ENCODE results near the gene DPH3.
"Not testable (repeated sequence)": the region's sequence is repeated elsewhere in the genome, so short reads cannot be mapped to it uniquely, and the experiment has no call there.

DPH3 gene

DNA sequence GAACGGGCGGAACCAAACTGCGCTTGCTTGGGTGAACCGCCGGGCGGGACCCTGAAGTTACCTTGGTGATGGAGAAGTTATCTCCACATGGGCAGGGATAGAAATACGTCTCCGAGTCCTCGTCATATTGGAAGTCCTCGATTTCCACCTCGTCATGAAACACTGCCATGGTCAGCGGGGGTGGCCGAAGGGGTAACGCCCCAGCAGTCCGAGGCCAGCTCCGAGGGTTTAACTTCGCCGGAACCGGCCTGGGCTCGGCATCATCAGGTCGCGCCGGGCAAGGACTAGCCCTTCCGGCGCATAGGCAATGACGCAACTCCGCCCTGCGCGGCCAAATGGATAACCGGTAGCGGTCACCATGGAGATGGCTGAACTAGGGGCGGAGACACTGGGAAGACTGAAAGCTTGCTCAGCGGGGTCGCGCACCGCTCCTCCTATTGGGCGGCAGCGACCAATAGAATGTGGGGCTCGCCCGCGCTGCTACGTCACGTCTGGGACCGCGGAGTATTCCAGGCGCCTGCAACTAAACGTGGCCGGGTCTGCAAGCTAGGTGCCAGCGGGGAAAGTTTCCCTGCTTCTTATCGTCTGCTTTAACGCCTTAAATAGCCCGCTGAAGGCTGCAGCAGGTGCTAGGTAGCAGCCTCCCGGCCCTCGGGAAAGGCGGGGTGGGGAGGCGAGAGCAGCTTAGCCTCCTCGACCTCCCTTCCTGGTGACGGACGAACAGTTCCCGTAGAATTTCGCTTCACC lies at the start of gene DPH3, which contains the start of gene OXNAD1:
Gene DPH3, minus strand, starts transcription at position 236 of the 747 bp plus-strand sequence. Its CDS starts 67 bp downstream, at position 169.
Gene OXNAD1, plus strand, starts transcription at position 505 of the 747 bp plus-strand sequence. CDS start 5,741 bp downstream, outside the sequence.
- DNase-seq (ENCODE audit: low read depth in 2 of 2): peak; percentile 97 to 99

DNA sequence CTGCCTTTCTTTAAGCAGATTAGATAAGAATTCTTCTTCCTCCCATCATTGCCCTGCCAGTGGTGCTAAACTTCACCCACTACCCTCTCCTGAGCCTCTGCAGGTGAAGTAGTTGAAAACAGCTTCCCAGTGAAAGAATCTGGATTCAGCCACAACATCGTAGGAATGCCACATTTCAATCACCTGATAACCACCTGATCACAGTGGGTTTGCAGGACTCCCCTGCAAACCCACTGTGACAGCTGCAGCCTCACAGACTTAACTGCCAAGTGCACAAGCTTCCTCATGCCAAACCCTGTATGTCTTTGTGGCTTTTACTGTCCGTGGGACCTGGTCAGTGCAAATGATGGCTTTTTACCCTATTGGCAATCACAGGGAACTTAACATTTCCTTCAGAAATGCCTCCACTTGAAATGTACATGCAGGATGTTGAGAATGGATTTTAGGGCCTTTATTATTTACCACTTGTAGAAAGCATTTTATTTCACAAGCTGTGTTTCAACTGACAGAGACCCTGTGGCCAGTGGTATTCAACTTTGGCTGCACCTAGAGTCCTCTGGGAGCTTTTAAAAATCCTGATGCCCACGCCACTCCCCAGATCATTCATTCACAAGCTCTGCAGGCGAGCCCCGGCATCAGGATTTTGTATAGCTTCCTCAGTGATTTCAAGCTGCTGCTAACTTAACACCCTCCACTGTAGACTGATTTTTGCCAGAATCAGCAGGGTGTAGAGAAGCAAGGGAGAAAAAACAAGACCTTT lies 49.3 kb upstream of the DPH3 start:
- no peak for DNase-seq (ENCODE audit: low read depth in 2 of 2)

DNA sequence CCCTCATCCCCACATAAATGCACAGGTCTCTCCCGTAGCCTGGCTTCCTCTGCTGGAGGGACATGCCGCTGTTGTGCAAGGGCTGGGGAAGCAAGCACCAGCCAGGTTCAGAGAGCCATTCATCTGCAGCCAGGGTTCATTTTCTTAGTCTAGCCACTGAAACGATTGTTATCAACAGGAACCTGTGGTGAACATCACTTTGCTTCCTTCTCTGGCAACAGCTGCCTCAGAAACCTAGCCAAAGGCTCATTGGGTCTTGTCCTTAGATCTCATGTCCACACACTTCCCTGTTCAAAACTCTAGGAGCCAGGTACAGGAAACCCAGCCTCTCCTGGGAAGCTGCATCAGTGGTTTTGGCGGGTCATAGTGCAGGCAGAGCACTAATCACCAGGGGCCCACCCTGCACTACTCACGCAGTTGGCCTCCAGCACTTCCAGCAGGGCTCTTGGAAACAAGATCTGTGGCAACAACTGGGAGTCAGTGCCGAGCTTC lies 47.3 kb upstream of the DPH3 start:
- DNase-seq (ENCODE audit: low read depth in 2 of 2): no peak

DNA sequence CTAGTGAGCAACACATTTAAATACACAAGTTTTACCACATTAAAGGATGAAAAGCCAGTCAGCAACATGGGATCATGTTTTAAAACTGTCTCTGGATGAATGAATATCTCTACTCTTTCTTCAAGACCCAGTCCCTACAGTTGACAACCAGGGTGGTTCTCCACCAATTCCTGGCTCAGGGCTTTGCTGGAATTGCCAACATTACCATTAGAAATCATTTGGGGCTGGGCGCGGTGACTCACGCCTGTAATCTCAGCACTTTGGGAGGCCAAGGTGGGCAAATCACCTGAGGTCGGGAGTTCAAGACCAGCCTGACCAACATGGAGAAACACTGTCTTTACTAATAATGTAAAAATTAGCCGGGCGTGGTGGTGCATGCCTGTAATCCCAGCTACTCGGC lies 45.7 kb upstream of the DPH3 start:
- DNase-seq (ENCODE audit: low read depth in 2 of 2): not testable (repeated sequence)

DNA sequence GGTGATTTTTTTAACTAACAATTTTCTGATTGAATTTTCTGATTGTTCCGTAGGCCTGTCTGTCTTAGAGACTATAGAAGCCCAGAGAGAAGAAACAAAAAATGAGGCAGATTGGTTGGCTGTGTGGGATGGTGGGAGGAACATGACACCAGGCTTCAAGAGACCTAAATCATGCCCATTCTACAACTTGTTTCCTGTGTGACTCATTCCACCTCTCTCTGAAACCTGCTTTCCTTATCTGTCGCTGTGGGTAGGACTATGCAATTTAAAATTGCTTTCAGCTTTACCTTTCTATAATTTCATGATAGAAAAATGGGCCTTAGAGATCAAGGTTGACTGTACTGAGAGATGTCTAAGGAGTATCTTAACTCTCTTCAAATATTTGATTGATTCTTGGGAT lies 44.8 kb upstream of the DPH3 start:
- DNase-seq (ENCODE audit: low read depth in 2 of 2): peak in 1 of 2 donors; percentile 37

DNA sequence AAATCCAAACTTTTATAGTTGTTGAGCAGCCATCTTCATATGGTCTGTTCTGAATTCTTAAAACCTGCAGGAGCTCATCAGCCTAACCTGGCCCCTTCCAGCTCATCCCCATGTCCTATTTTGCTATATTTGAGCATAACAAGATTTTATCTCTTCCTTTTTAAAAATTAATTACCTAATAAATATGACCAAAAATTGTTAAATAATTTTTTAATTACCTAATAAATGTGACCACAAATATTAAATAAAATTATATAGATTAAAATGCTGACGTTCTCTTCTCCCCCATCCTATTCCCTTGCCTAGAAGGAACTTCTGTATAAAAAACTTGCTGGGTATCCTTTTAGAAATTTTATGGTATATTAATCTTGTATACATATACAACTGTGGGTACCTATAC lies 44.0 kb upstream of the DPH3 start:
- no peak for DNase-seq (ENCODE audit: low read depth in 2 of 2)

DNA sequence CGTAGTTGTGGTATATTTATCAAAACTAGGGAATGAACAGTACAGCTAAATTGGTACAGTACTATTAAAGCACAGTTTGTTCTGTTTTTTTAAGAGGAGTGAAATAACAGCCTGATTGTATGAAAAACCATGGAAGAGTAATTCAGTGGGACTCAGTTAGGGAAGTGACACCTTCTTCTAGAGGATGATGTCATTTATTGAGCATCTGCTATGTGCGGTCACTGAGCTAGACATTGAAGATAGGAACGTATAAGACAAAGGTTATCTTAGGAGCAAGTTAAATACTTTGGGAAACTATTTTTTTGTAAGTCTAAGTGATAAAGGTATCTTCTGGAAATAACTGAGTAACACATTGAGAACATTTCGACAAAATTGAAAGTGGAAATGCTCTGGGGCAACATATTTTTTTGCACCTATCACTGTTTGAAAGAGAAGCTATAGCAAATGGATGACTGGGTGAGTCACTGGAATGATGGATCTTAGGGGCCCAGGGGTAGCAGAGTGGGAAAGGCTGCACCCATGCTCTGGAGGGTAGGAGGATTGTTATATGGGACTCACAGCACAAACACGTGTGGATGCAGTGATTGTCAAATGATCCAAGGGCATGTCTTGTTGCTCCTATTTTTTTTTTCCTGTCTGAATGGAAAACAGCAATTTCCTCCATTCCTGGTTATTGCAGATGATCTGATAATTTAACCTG lies 43.2 kb upstream of the DPH3 start:
- no peak for DNase-seq (ENCODE audit: low read depth in 2 of 2)

DNA sequence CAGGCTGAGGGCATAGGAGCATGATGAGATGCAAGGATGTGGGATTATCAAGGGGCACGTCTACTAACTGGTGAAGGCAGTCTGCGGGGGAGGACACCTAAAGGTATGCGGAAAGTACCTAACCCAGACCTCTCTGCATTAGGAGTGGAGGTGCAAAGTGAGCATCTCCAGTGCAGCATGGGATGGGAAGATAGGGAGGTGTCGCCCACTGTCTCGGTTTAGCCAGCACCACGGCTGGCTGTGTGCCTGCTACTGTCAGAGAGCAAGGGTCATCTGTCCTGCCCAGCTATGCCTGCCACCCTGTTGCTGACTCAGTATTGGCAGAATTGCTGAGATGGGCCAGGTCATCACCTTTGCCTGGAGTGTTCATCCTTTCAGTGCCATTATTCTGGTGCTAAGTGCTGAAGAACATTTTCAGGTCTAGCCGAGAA lies 40.4 kb upstream of the DPH3 start:
- no peak for DNase-seq (ENCODE audit: low read depth in 2 of 2)

DNA sequence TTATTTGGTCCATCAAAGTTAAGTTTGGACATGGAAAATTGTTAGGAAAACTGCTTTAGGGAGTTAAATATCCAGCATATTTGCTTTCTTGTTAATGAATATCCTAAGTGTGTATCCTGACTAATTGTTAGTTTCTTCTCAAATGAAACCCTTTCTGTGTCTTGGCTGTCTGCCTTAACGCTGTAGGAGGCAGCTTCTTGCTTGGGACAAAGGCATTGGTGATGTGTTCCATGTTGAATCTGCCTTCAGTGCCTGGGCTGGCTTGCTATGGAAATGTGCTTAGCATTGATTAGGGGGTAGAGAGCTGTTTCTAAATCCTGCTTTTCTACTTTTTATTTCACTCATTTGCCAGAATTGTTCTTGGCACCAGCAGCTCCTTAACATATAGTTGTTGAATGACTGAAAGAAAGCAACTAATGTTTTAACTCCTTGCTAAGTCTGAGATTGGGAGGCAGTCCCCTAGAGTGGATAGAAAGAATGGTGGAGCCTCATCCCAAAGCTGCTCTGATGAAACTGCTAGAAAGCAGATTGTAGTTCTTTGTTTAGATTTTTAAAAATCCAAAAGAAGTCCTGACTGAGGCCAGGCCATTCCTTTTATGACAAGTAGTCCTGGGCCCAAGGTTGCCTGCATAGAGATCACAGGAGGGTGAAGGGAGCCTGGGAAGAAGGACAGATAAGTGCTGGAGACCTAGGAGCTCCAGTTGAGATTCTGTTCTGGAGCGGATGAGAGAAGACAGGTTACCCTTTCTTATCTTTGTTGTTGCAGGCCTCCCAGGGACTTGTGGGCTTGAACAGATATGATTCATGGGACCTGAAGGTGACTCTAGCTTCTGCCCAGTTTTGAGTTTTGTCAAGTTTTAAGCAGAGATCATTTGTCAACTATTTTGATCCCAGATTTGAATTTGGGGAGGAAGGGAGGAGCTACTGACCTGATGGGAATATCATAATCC lies 39.6 kb upstream of the DPH3 start:
- no peak for DNase-seq (ENCODE audit: low read depth in 2 of 2)

DNA sequence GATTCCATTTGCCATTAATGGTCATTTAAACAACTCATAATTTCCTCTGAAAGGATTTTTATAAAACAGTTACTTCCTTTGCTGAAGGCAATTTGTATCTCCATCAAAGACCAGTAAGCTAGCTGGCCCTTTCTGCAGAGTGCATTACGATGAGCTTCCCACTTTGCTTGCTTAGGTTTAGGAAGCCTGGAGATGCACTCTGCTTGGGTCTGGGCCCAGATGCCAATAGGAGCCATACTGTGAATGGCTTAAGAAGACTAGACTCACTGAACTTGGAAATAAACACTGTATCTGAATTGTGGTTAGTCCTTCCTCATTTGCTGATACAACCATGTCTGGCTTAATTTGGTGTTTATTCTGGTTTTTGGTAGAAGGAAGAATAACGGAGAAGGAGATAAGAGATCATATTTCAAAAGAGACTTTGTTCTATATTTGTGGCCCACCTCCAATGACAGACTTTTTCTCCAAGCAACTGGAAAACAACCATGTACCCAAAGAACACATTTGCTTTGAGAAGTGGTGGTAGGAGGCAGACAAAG lies 38.4 kb upstream of the DPH3 start:
- DNase-seq (ENCODE audit: low read depth in 2 of 2): no peak

DNA sequence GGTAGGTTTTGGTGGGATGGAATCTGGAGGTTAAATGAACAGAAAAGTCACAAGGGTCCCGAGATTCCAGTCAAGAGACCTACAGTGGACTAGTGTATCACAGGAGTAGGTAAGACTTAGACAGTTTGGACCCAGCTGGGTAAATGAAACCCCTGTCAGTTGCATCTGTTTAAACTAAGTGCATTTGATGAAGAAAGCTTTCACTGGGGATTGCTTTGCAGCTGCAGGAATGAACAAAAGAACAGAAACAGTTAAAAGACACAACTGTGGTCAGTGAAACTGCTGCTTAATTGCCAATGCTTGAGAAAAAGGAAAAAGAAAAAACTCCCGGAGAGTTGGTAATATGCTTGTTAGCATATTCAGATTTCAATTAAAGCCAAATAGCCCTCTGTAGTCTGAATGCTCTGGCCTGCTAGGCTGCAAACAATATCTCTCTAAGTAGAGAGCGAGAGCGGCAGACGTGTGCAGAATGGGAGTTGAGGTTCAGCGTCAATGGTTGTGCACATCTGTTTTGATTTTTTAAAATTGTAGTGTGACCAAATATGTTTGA lies 37.4 kb upstream of the DPH3 start:
- no peak for DNase-seq (ENCODE audit: low read depth in 2 of 2)

DNA sequence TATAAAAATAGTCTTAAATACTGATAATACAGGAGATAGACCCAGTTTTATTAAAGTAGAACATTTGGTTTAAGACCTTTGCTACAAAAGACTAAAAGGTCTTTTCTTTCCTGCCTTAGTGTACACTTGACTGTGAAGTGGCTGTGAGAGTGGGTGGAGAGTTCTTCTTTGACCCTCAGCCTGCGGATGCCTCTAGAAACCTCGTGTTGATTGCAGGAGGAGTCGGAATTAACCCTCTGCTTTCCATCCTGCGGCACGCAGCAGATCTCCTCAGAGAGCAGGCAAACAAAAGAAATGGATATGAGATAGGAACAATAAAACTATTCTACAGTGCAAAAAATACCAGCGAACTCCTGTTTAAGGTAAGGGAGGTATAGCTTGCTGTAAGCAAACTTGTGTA lies 36.8 kb upstream of the DPH3 start:
- no peak for DNase-seq (ENCODE audit: low read depth in 2 of 2)

DNA sequence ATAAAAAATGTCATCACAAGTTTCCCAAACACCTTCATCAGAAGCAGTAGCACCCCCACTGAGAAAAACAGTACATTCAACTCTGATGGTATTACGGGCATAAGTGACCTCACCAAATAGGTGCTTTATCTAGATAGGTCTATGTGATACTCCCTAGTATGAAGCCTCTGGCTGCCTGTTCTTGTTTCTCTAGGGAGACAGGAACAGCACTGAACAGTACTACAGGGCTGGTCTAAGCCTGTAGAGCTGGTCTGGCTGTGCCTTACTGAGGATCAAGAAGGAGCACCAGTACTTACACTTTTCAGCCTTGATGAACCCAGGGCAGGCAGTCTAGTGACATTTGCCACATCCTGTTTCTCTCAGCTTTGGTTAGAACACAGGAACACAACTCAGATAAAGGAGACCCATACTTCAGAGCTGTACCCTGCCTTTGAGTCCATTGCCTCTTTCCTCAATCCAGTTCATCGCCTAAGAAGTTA lies 36.2 kb upstream of the DPH3 start:
- no peak for DNase-seq (ENCODE audit: low read depth in 2 of 2)

DNA sequence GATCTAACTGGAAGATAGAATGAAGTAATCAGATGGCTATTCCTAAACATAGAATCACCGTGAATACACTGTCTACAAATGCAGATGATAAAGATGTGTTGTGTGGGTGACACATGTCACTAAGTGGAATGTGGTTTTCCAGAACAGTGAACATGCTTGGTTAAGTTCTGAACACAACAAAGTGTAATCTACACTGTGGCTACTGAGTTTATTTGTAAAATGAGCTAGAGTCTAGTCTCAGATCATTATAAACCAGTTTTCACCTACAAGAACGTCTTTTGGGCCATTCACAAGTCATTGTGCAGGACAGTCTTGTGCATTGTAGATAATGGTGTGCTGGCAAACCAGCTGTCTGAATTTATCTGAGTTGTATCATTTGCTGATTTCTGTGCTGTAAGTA lies 35.6 kb upstream of the DPH3 start:
- no peak for DNase-seq (ENCODE audit: low read depth in 2 of 2)

DNA sequence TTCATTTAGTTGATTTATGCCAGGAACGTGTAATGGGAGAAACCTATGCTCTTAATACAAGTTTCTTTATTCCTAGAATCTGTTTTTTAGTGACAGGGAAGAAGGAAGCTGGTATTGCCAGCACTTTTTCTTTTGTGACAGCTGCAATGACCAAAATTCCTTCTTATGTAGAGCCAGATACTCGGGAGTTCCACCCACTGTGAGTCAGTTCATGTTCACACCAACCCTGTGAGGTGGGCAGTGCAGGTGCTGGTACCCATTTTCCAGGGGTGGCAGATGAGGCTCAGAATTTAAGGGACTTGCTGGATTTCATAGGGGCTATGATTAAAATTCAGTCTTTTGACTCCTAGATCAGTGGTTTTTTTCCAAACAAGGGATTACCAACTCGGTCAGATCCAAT lies 35.0 kb upstream of the DPH3 start:
- DNase-seq (ENCODE audit: low read depth in 2 of 2): no peak

DNA sequence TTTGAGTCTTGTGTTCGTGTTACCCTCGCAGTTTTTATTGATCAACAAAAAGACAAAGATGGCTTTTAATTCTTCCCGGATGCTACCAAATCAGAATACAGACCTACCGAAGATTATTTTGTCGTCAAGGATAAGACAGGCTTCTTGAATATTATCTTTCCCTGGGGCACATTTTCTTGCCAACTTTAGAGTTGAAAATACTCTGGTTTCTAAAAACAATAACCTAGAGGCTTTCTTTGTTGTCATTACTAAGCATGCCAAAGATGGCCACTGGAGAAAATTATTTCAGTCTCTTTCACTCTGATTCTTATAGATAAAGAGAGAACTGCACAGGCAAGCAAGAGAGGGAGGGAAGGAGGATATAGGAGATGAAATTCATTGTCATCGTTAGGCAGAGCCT lies 34.1 kb upstream of the DPH3 start:
- DNase-seq (ENCODE audit: low read depth in 2 of 2): no peak

DNA sequence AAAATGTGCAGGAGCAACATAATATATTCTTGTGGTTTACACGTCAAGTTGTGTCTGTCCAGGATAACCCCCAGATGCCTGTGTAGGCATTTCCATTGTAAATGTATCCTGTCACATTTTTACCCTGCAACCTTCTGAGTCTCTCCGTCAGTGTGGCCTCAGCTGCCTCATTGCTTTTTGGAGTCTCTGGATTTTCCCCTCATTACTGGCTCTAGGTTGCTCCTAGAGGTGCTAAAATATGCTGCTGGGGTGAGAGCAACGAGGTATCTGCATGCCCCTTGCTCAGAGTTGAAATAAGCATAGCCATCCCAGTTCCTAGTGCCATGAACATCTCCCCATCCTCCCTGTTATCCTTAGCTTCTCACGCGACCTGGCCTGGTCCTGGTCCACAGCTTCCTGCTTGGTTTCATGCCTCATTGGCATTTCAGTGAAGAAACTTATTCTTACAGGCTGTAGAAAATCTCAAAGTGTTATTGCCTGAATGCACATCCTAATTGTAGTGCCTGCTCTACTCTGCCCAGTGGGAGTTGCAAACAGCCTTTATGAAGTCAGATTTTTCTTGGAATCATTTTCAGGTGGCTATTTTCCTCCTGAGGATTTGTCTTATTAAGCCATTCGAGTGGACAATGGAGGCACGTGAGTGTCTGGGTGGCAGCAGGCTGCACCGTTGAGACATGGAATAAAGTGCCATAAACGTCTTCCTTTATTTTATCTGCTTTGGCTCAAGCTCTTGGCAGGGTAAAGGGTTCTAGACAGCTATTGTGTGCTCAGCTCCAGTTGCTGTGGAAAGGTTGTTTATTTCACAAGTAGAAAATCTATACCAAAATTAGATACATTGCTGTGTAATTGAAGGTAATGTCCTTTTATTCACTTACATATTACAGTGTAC lies 33.5 kb upstream of the DPH3 start:
- DNase-seq (ENCODE audit: low read depth in 2 of 2): no peak

DNA sequence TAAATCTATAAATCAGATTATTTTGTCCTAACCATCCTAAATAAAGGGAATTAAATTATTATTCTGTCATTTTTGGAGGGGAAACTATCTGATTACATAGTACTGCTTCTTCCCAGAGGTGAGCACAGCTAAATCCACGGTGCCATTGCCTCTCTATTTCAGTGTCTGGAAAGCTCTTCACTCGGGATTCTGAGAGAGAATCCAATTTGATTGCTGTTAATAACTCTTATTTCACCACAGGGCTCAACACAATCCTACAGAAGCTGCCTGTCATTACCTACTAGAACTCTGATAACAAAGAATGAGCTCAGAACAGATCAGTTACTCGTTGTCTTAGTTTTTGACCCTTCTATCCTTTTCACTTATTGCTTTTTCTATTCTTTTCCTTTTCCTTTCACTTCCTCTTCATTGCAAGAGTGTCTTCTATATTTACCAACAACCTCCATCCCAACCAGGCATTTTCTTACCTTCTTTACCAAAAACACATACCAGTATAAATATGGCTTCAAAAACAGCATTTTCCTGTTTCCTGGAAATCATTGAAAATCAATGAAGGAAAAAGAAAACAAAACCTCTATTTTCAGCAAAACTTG lies 30.7 kb upstream of the DPH3 start:
- no peak for DNase-seq (ENCODE audit: low read depth in 2 of 2)

DNA sequence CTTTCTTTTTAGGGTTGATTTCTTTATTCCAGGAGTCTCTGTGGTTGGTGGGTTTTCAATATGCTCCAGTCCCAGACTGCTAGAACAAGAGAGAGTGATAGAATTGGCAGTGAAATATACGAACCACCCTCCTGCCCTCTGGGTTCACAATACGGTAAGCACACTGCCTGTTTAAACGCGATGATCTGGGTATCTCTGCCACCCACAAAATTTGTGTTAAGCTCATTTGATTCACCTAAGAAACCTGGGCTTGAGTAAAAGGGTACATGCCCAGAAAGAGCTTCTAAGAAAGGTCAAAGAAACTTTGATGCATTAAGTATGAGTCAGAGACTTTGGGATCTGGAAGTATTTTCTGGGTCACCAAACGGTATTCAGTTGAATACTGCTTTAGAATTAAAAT lies 30.1 kb upstream of the DPH3 start:
- no peak for DNase-seq (ENCODE audit: low read depth in 2 of 2)
